Measurements from ENCODE around the gene CCDC106. TPM values are rescaled to one million over a fixed set of nuclear protein-coding genes. Genes with fewer than 3 reads are reported as not detected.

CCDC106 gene
- total and polyA plus RNA-seq, 2 donors from 2014 or later = 22.7 to 51.9 TPM

Other genes starting within 250 kb of the CCDC106 start
- gene UBE2S, start 240.4 kb upstream of the CCDC106 start, total RNA-seq = 16.8 TPM
- gene UBE2S, start 240.4 kb upstream of the CCDC106 start, polyA plus RNA-seq (ENCODE audit: insufficient read depth, low read depth, low replicate concordance) = 20.8 TPM
- not detected for gene SHISA7, start 204.9 kb upstream of the CCDC106 start, total RNA-seq
- gene SHISA7, start 204.9 kb upstream of the CCDC106 start, polyA plus RNA-seq (ENCODE audit: insufficient read depth, low read depth, low replicate concordance) = not detected
- 45.9 TPM for gene ISOC2, start 186.6 kb upstream of the CCDC106 start, total RNA-seq
- 326 TPM for gene ISOC2, start 186.6 kb upstream of the CCDC106 start, polyA plus RNA-seq (ENCODE audit: insufficient read depth, low read depth, low replicate concordance)
- gene C19orf85, start 183.5 kb upstream of the CCDC106 start, total RNA-seq = not detected
- gene C19orf85, start 183.5 kb upstream of the CCDC106 start, polyA plus RNA-seq (ENCODE audit: insufficient read depth, low read depth, low replicate concordance) = not detected
- 12.0 TPM for gene ZNF628, start 171.6 kb upstream of the CCDC106 start, total RNA-seq
- 2.3 TPM for gene ZNF628, start 171.6 kb upstream of the CCDC106 start, polyA plus RNA-seq (ENCODE audit: insufficient read depth, low read depth, low replicate concordance)
- 42.6 TPM for gene NAT14, start 163.0 kb upstream of the CCDC106 start, total RNA-seq
- 45.0 TPM for gene NAT14, start 163.0 kb upstream of the CCDC106 start, polyA plus RNA-seq (ENCODE audit: insufficient read depth, low read depth, low replicate concordance)
- 9.4 TPM for gene SSC5D, start 159.8 kb upstream of the CCDC106 start, total RNA-seq
- gene SSC5D, start 159.8 kb upstream of the CCDC106 start, polyA plus RNA-seq (ENCODE audit: insufficient read depth, low read depth, low replicate concordance) = 2.2 TPM
- gene SBK2, start 111.1 kb upstream of the CCDC106 start, total RNA-seq = not detected
- gene SBK2, start 111.1 kb upstream of the CCDC106 start, polyA plus RNA-seq (ENCODE audit: insufficient read depth, low read depth, low replicate concordance) = not detected
- gene SBK3, start 102.7 kb upstream of the CCDC106 start, total RNA-seq = 0.66 TPM
- not detected for gene SBK3, start 102.7 kb upstream of the CCDC106 start, polyA plus RNA-seq (ENCODE audit: insufficient read depth, low read depth, low replicate concordance)
- gene ZNF579, start 67.4 kb upstream of the CCDC106 start, total RNA-seq = 16.6 TPM
- 10.9 TPM for gene ZNF579, start 67.4 kb upstream of the CCDC106 start, polyA plus RNA-seq (ENCODE audit: insufficient read depth, low read depth, low replicate concordance)
- 17.9 TPM for gene FIZ1, start 48.7 kb upstream of the CCDC106 start, total RNA-seq
- 11.9 TPM for gene FIZ1, start 48.7 kb upstream of the CCDC106 start, polyA plus RNA-seq (ENCODE audit: insufficient read depth, low read depth, low replicate concordance)
- gene ZNF524, start 47.9 kb upstream of the CCDC106 start, total RNA-seq = 22.9 TPM
- 32.6 TPM for gene ZNF524, start 47.9 kb upstream of the CCDC106 start, polyA plus RNA-seq (ENCODE audit: insufficient read depth, low read depth, low replicate concordance)
- gene ZNF865, start 42.6 kb upstream of the CCDC106 start, total RNA-seq = 17.4 TPM
- gene ZNF865, start 42.6 kb upstream of the CCDC106 start, polyA plus RNA-seq (ENCODE audit: insufficient read depth, low read depth, low replicate concordance) = 5.8 TPM
- gene ZNF784, start 23.6 kb upstream of the CCDC106 start, total RNA-seq = 9.8 TPM
- 6.6 TPM for gene ZNF784, start 23.6 kb upstream of the CCDC106 start, polyA plus RNA-seq (ENCODE audit: insufficient read depth, low read depth, low replicate concordance)
- 56.8 TPM for gene ZNF580, start 7.2 kb upstream of the CCDC106 start, total RNA-seq
- gene ZNF580, start 7.2 kb upstream of the CCDC106 start, polyA plus RNA-seq (ENCODE audit: insufficient read depth, low read depth, low replicate concordance) = 47.0 TPM
- 23.6 TPM for gene ZNF581, start 4.6 kb upstream of the CCDC106 start, total RNA-seq
- 22.0 TPM for gene ZNF581, start 4.6 kb upstream of the CCDC106 start, polyA plus RNA-seq (ENCODE audit: insufficient read depth, low read depth, low replicate concordance)
- 161 TPM for gene U2AF2, start 6.8 kb downstream of the CCDC106 start, total RNA-seq
- 54.8 TPM for gene U2AF2, start 6.8 kb downstream of the CCDC106 start, polyA plus RNA-seq (ENCODE audit: insufficient read depth, low read depth, low replicate concordance)
- 145 TPM for gene EPN1, start 27.0 kb downstream of the CCDC106 start, total RNA-seq
- 138 TPM for gene EPN1, start 27.0 kb downstream of the CCDC106 start, polyA plus RNA-seq (ENCODE audit: insufficient read depth, low read depth, low replicate concordance)
- 0.09 TPM for gene NLRP9, start 90.2 kb downstream of the CCDC106 start, total RNA-seq
- gene NLRP9, start 90.2 kb downstream of the CCDC106 start, polyA plus RNA-seq (ENCODE audit: insufficient read depth, low read depth, low replicate concordance) = not detected
- gene RFPL4A, start 110.9 kb downstream of the CCDC106 start, total RNA-seq = 0.41 TPM
- not detected for gene RFPL4A, start 110.9 kb downstream of the CCDC106 start, polyA plus RNA-seq (ENCODE audit: insufficient read depth, low read depth, low replicate concordance)
- not detected for gene RFPL4AL1, start 120.9 kb downstream of the CCDC106 start, total RNA-seq
- not detected for gene RFPL4AL1, start 120.9 kb downstream of the CCDC106 start, polyA plus RNA-seq (ENCODE audit: insufficient read depth, low read depth, low replicate concordance)
- 0.35 TPM for gene NLRP11, start 183.8 kb downstream of the CCDC106 start, total RNA-seq
- not detected for gene NLRP11, start 183.8 kb downstream of the CCDC106 start, polyA plus RNA-seq (ENCODE audit: insufficient read depth, low read depth, low replicate concordance)
- gene NLRP4, start 188.3 kb downstream of the CCDC106 start, total RNA-seq = 0.06 TPM
- not detected for gene NLRP4, start 188.3 kb downstream of the CCDC106 start, polyA plus RNA-seq (ENCODE audit: insufficient read depth, low read depth, low replicate concordance)